Upper lobe of left lung (tissue), 6 donors: ENCODE data around the gene PRR18. TPM values are rescaled to one million over a fixed set of nuclear protein-coding genes. Genes with fewer than 3 reads are reported as not detected.

ENCODE experiments used
- ATAC-seq, 2 donors: fragments of 200-7000 bp; cut with Tn5 transposase; one replicate each; pipeline ENCODE4 v1.9.1; 2022; ENCODE audit warnings: mild to moderate bottlenecking in 2 of 2, moderate library complexity in 2 of 2; ENCODE audit not compliant: low FRiP score in 2 of 2
- DNase-seq, 2 donors: peaks; one replicate each; pipeline ENCODE4 v3.0.0-alpha.2; 2019 to 2020
- H3K27ac ChIP-seq, 4 donors: fragments of 200-600 bp; sonication (generic); one replicate each; pipeline ENCODE4 v1.5.1; 2016 to 2019
- H3K27me3 ChIP-seq, 4 donors: fragments of 200-600 bp; sonication (generic); one replicate each; pipeline ENCODE4 v1.5.1; 2017 to 2019
- H3K36me3 ChIP-seq, 4 donors: fragments of 200-600 bp; sonication (generic); one replicate each; pipeline ENCODE4 v1.5.1; 2016 to 2019
- H3K4me1 ChIP-seq, 4 donors: fragments of 200-600 bp; sonication (generic); one replicate each; pipeline ENCODE4 v1.5.1; 2018 to 2019
- H3K4me3 ChIP-seq, 4 donors: fragments of 200-600 bp; sonication (generic); one replicate each; pipeline ENCODE4 v1.5.1; 2017 to 2019; ENCODE audit warnings: mild to moderate bottlenecking in 2 of 4, moderate library complexity in 1 of 4
- H3K9me3 ChIP-seq, 4 donors: fragments of 200-600 bp; sonication (generic); one replicate each; pipeline ENCODE4 v1.5.1; 2018 to 2019
- CTCF ChIP-seq, 6 experiments: fragments of 450-650 bp in 4 of 6; fragments of 200-600 bp in 2 of 6; sonication (generic) in 2 of 6; IDR thresholded peaks; one replicate each; pipeline ENCODE4 v1.5.1; 2016 to 2019; ENCODE audit warnings: antibody characterized with exemption in 6 of 6
- EP300 ChIP-seq, 4 donors: sonication (generic); formaldehyde crosslinking; IDR thresholded peaks; one replicate each; pipeline ENCODE4 v1.5.1; 2017; ENCODE audit warnings: antibody characterized with exemption in 4 of 4, control low read depth in 2 of 4
- POLR2A ChIP-seq, 4 donors: fragments of 450-650 bp; IDR thresholded peaks; one replicate each; pipeline ENCODE4 v1.5.1; 2016 to 2017; ENCODE audit warnings: antibody characterized with exemption in 4 of 4, mild to moderate bottlenecking in 2 of 4
- POLR2AphosphoS5 ChIP-seq, 2 donors: sonication (generic); formaldehyde crosslinking; IDR thresholded peaks; one replicate each; pipeline ENCODE4 v1.5.1; 2017; ENCODE audit warnings: antibody characterized with exemption in 2 of 2
- WGBS, 2 donors: methylation state at CpG; one replicate each; pipeline ENCODE4 v1.1.5; 2017 to 2018; 5-methylcytosine and 5-hydroxymethylcytosine counted together
- total RNA-seq, 6 donors: library from RNA; depleted of rRNA in 4 of 6; stranded (reverse); fragments of >200 nt in 4 of 6; gene quantifications; one replicate each; pipeline versions ENCODE4 v1.1.0 to v1.2.1, GENCODE V29; 2016 to 2021
- donor health status: DM: no; HTN: no; CAD: no; lungs with moderate emphysema.
- donor health status: DM: no; HTN: yes; CAD: no; lungs with severe emphysema.

Gene PRR18
- total RNA-seq, 6 donors from 2014 or later: 0.15 to 2.1 (median 0.50) TPM; not detected in 2

GRCh38 chr6:166267526-166267925 lies 40.7 kb downstream of the PRR18 start:
- DNase-seq (no peak), ATAC-seq (no peak)
- Histone ChIP-seq H3K4me1 (no peaks in the 10 kb centered on the region), H3K27me3 (no peaks in the 10 kb centered on the region), H3K4me3 (no peak overlapping the region), H3K9me3 (no peaks in the 10 kb centered on the region), H3K36me3 (no peaks in the 10 kb centered on the region), H3K27ac (no peak overlapping the region)
- no peak for TF ChIP-seq POLR2A (IDR thresholded peaks at IDR 0.05)
- 94% methylated on average over 5 of the region's 5 CpGs for WGBS, 2 donors

GRCh38 chr6:166266336-166266735 lies 41.9 kb downstream of the PRR18 start:
- 78 to 86% methylated on average over 3 of the region's 3 CpGs for WGBS, 2 donors
- Histone ChIP-seq H3K4me1 (no peaks in the 10 kb centered on the region), H3K4me3 (no peak overlapping the region), H3K36me3 (no peaks in the 10 kb centered on the region), H3K27ac (no peak overlapping the region), H3K9me3 (no peaks in the 10 kb centered on the region), H3K27me3 (no peaks in the 10 kb centered on the region)
- ATAC-seq (no peak), DNase-seq (no peak)
- TF ChIP-seq POLR2A (IDR thresholded peaks at IDR 0.05) (no peak), CTCF (IDR thresholded peaks at IDR 0.05) (no peak), EP300 (IDR thresholded peaks at IDR 0.05) (no peak), POLR2AphosphoS5 (IDR thresholded peaks at IDR 0.05) (no peak)

- Histone ChIP-seq H3K27me3 (no peaks in the 10 kb centered on the region), H3K9me3 (no peaks in the 10 kb centered on the region), H3K4me3 (no peak overlapping the region), H3K36me3 (no peaks in the 10 kb centered on the region), H3K4me1 (peaks cover 0 to 8% (median 5%) of the 10 kb centered on the region in 4 donors), H3K27ac (peak overlapping the region in 1 of 4 donors; percentile 69)
- ATAC-seq (no peak), DNase-seq (peak; percentile 36 to 58)
- TF ChIP-seq POLR2AphosphoS5 (IDR thresholded peaks at IDR 0.05) (no peak), CTCF (IDR thresholded peaks at IDR 0.05) (no peak), POLR2A (IDR thresholded peaks at IDR 0.05) (no peak), EP300 (IDR thresholded peaks at IDR 0.05) (no peak)
- WGBS, 2 donors: 86 to 87% methylated on average over 14 to 16 of the region's 17 CpGs
Measured at GRCh38 chr6:166262743-166263515, 45.3 kb downstream of the PRR18 start.

GRCh38 chr6:166259296-166259977 lies 48.8 kb downstream of the PRR18 start:
- TF ChIP-seq CTCF (IDR thresholded peaks at IDR 0.05): no peak
- TF ChIP-seq POLR2AphosphoS5 (IDR thresholded peaks at IDR 0.05): peak in 1 of 2 donors; percentile 7
- peak in 1 of 4 donors; percentile 45 for TF ChIP-seq POLR2A (IDR thresholded peaks at IDR 0.05)
- no peaks in the 10 kb centered on the region for H3K27me3 ChIP-seq
- peaks cover 0 to 12% (median 6%) of the 10 kb centered on the region in 4 donors for H3K4me1 ChIP-seq
- peak overlapping the region; percentile 69 to 84 (median 76) for H3K27ac ChIP-seq
- no peak overlapping the region for H3K4me3 ChIP-seq
- H3K36me3 ChIP-seq: no peaks in the 10 kb centered on the region
- peak; percentile 65 to 84 for ATAC-seq
- peak in 1 of 2 donors; percentile 72 for DNase-seq
- H3K9me3 ChIP-seq: no peaks in the 10 kb centered on the region
- 55 to 79% methylated on average over 19 to 20 of the region's 20 CpGs for WGBS, 2 donors

GRCh38 chr6:166258854-166259276 lies 49.3 kb downstream of the PRR18 start:
- DNase-seq (peak in 1 of 2 donors; percentile 71), ATAC-seq (peak; percentile 77 to 88)
- H3K27me3 ChIP-seq: peaks cover 0 to 1% (median 0%) of the 10 kb centered on the region in 4 donors
- WGBS, 2 donors: 47 to 55% methylated on average over 10 of the region's 10 CpGs
- H3K36me3 ChIP-seq: no peaks in the 10 kb centered on the region
- peaks cover 1 to 13% (median 10%) of the 10 kb centered on the region in 4 donors for H3K4me1 ChIP-seq
- TF ChIP-seq POLR2A (IDR thresholded peaks at IDR 0.05) (peak in 1 of 4 donors; percentile 73), EP300 (IDR thresholded peaks at IDR 0.05) (no peak), POLR2AphosphoS5 (IDR thresholded peaks at IDR 0.05) (peak; percentile 33 to 39), CTCF (IDR thresholded peaks at IDR 0.05) (no peak)
- H3K27ac ChIP-seq: peak overlapping the region; percentile 69 to 84 (median 76)
- H3K9me3 ChIP-seq: no peaks in the 10 kb centered on the region
- no peak overlapping the region for H3K4me3 ChIP-seq
